ENCODE measurements around the gene TMEM125.

The TMEM125 gene

GRCh38 chr1:43313771-43314170 lies 44.0 kb downstream of the TMEM125 start:
- no peak for DNase-seq

GRCh38 chr1:43314233-43314632 lies 44.5 kb downstream of the TMEM125 start:
- DNase-seq, result no peak

GRCh38 chr1:43315481-43315880 lies 45.7 kb downstream of the TMEM125 start:
- DNase-seq, result no peak

GRCh38 chr1:43315963-43316737 lies 46.4 kb downstream of the TMEM125 start:
- no peak for DNase-seq

- DNase-seq, result no peak
Observed at GRCh38 chr1:43316738-43317520, 47.1 kb downstream of the TMEM125 start.

GRCh38 chr1:43317817-43318471 lies 48.2 kb downstream of the TMEM125 start:
- DNase-seq, result no peak

- DNase-seq, result no peak
Observed at GRCh38 chr1:43318831-43319230, 49.0 kb downstream of the TMEM125 start.

GRCh38 chr1:43319288-43319687 lies 49.5 kb downstream of the TMEM125 start:
- DNase-seq, result no peak

GRCh38 chr1:43319766-43320165 lies 50.0 kb downstream of the TMEM125 start:
- no peak for DNase-seq

- DNase-seq, result no peak
Observed at GRCh38 chr1:43321331-43321891, 51.6 kb downstream of the TMEM125 start.

GRCh38 chr1:43322506-43322905 lies 52.7 kb downstream of the TMEM125 start:
- no peak for DNase-seq

Measured in right hindlimb (tissue), 1 donor.